ENCODE measurements around the gene ATP9A. TPM values are rescaled to one million over a fixed set of nuclear protein-coding genes. Genes with fewer than 3 reads are reported as not detected.

The ATP9A gene
- total and polyA plus RNA-seq, 5 donors from 2014 or later = 0.10 to 0.76 TPM; not detected in 3

DNA sequence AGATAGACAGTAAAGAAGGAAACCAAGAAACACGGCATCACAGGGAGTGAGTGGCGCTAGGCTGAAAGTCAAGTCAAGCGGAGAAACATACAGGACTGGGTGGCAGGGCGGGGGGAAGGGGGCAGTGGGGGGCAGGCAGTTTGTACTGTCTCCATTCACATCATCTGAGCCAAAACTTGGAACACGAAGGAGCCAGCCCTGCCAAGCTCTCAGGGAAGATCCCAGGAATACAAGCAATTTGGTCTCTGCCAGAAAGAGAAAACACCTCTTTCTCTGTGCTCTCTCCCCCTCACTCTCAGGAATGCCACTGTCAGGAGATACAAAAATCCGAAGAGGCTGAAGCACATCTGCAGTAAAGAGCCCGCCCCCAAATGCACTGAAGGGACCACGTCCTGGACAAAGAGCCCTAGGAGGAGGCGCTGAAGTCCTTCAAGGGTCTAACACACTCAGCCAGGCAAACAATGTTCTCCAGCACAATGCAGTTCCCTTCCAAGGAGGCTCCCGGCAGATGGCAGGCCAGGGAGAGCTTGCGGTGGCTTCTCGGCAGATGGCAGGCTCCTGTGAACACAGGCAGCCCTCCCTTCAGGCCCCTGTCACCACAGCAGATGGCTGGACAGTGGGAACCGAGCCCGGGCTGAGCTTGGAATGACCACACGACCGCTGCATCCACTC lies 90.0 kb downstream of the ATP9A start:
- Histone ChIP-seq H3K4me1 (ENCODE audit: control insufficient read depth, insufficient read depth, low read length, poor library complexity, severe bottlenecking) (no peaks in the 10 kb centered on the region), H3K36me3 (ENCODE audit: control insufficient read depth, insufficient read depth, low read length) (no peaks in the 10 kb centered on the region), H3K4me3 (ENCODE audit: low read depth, low read length) (no peak overlapping the region), H3K27me3 (ENCODE audit: control insufficient read depth, insufficient read depth, low read length) (no peaks in the 10 kb centered on the region), H3K27ac (ENCODE audit: insufficient read depth, low read length, poor library complexity, severe bottlenecking) (no peak overlapping the region), H3K9me3 (ENCODE audit: control insufficient read depth in 2 of 2, low read length in 2 of 2) (no peaks in the 10 kb centered on the region)
- Mint-ChIP-seq H3K4me3 (no peak overlapping the region), H3K4me1 (no peaks in the 10 kb centered on the region), H3K9me3 (no peaks in the 10 kb centered on the region), H3K36me3 (no peaks in the 10 kb centered on the region), H3K27ac (no peak overlapping the region), H3K27me3 (peaks cover 12% of the 10 kb centered on the region)
- no peak for ATAC-seq (ENCODE audit: low read depth in 2 of 2)
- no peak for DNase-seq

DNA sequence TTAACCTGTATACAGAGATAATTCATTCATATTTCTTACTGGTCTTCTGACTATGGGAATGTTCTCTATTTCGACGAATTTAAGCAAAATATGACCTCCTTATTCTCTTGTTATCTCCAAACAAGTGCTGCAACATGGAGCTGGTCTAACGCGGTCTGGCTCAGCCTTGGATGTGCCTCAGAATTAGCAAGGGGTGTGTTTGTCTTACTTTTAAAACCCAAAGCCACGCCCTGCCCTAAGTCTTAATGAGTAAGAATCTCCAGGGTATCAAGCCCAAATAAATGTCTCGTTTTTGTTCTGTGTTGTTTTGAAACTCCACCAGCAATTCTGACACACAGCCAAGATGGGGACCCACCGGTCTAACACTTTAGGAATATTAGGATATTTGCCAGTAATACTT lies 99.2 kb downstream of the ATP9A start:
- H3K4me1 Mint-ChIP-seq = peaks cover 0 to 7% (median 2%) of the 10 kb centered on the region in 4 donors
- no peaks in the 10 kb centered on the region for H3K9me3 Mint-ChIP-seq
- no peak overlapping the region for H3K27ac Mint-ChIP-seq
- no peaks in the 10 kb centered on the region for H3K9me3 ChIP-seq (ENCODE audit: control insufficient read depth in 2 of 2, low read length in 2 of 2)
- no peaks in the 10 kb centered on the region for H3K36me3 ChIP-seq (ENCODE audit: control insufficient read depth, insufficient read depth, low read length)
- no peaks in the 10 kb centered on the region for H3K4me1 ChIP-seq (ENCODE audit: control insufficient read depth, insufficient read depth, low read length, poor library complexity, severe bottlenecking)
- no peak overlapping the region for H3K4me3 ChIP-seq (ENCODE audit: low read depth, low read length)
- no peaks in the 10 kb centered on the region for H3K36me3 Mint-ChIP-seq
- ATAC-seq (ENCODE audit: low read depth in 2 of 2) (no peak), DNase-seq (no peak)
- no peak overlapping the region for H3K4me3 Mint-ChIP-seq
- no peaks in the 10 kb centered on the region for H3K27me3 ChIP-seq (ENCODE audit: control insufficient read depth, insufficient read depth, low read length)
- peaks cover 24% of the 10 kb centered on the region for H3K27me3 Mint-ChIP-seq
- no peak overlapping the region for H3K27ac ChIP-seq (ENCODE audit: insufficient read depth, low read length, poor library complexity, severe bottlenecking)

DNA sequence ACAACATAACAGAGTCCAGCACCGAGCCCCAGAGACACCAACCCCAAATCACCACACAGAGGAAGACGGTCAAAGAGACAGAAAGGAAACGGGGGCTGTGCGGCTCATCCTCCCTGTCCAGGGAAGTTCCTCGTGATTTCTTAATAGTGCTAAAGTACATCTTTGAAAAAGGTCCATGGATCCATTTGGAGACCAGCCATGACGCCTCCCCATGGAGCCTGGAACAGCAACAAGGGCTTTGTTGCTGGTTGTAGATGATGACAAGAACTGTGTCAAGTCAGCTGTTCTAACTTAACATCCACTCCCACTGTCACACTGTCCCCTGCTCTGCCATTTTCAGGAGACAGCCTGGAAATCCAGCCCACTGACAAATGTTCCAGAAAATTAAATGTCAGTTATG lies 99.7 kb downstream of the ATP9A start:
- Mint-ChIP-seq H3K27me3 (peaks cover 20% of the 10 kb centered on the region), H3K4me1 (peaks cover 0 to 7% (median 2%) of the 10 kb centered on the region in 4 donors), H3K9me3 (no peaks in the 10 kb centered on the region), H3K36me3 (no peaks in the 10 kb centered on the region), H3K27ac (no peak overlapping the region), H3K4me3 (no peak overlapping the region)
- H3K4me3 ChIP-seq (ENCODE audit: low read depth, low read length) = no peak overlapping the region
- no peaks in the 10 kb centered on the region for H3K9me3 ChIP-seq (ENCODE audit: control insufficient read depth in 2 of 2, low read length in 2 of 2)
- DNase-seq (no peak), ATAC-seq (ENCODE audit: low read depth in 2 of 2) (no peak)
- H3K27me3 ChIP-seq (ENCODE audit: control insufficient read depth, insufficient read depth, low read length) = no peaks in the 10 kb centered on the region
- H3K27ac ChIP-seq (ENCODE audit: insufficient read depth, low read length, poor library complexity, severe bottlenecking) = no peak overlapping the region
- no peaks in the 10 kb centered on the region for H3K4me1 ChIP-seq (ENCODE audit: control insufficient read depth, insufficient read depth, low read length, poor library complexity, severe bottlenecking)
- no peaks in the 10 kb centered on the region for H3K36me3 ChIP-seq (ENCODE audit: control insufficient read depth, insufficient read depth, low read length)

DNA sequence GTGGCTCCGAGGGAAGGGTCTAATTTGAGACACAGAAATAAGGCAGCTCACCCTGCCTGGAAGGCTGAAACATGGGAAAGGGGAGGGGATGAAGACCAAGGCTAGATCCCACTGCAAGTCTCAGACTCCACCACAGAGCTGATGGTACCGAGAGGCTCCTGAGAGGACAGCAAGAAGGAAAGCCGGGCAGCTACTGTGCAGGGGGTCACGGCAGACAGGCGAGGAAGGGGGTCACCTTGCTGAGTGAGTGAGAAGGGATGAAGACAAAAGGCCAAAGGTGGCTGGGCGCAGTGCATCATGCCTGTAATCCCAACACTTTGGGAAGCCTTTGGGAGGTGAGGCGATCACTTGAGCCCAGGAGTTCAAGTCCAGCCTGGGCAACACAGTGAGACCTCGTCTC lies 100.7 kb downstream of the ATP9A start:
- Histone ChIP-seq H3K27me3 (ENCODE audit: control insufficient read depth, insufficient read depth, low read length) (no peaks in the 10 kb centered on the region), H3K27ac (ENCODE audit: insufficient read depth, low read length, poor library complexity, severe bottlenecking) (no peak overlapping the region), H3K36me3 (ENCODE audit: control insufficient read depth, insufficient read depth, low read length) (no peaks in the 10 kb centered on the region), H3K4me3 (ENCODE audit: low read depth, low read length) (no peak overlapping the region), H3K9me3 (ENCODE audit: control insufficient read depth in 2 of 2, low read length in 2 of 2) (no peaks in the 10 kb centered on the region), H3K4me1 (ENCODE audit: control insufficient read depth, insufficient read depth, low read length, poor library complexity, severe bottlenecking) (no peaks in the 10 kb centered on the region)
- ATAC-seq (ENCODE audit: low read depth in 2 of 2) = no peak
- H3K9me3 Mint-ChIP-seq = no peaks in the 10 kb centered on the region
- DNase-seq = no peak
- H3K36me3 Mint-ChIP-seq = no peaks in the 10 kb centered on the region
- peak overlapping the region in 2 of 3 donors; percentile 53 to 71 for H3K27ac Mint-ChIP-seq
- peaks cover 0 to 7% (median 2%) of the 10 kb centered on the region in 4 donors for H3K4me1 Mint-ChIP-seq
- H3K27me3 Mint-ChIP-seq = peaks cover 15% of the 10 kb centered on the region
- no peak overlapping the region for H3K4me3 Mint-ChIP-seq

DNA sequence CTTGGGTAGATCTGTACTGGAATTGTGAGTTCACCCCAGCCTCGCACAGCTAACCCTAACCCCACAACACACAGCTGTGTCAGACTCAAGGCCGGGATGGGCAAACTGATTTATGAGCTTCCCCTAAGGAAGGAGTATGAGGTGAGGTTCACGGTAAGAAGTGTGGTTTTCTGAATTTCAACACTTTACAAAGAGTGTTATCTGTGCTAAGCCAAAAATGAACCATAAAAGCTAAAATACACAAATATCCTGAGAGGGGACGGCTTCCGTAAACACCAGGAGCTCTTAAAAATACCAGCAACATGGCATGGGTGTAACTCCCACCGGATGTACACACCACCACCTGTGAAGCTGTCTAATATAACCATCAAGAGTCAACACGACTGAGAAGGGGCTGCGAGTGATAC lies 101.2 kb downstream of the ATP9A start:
- DNase-seq = peak in 1 of 3 donors; percentile 46
- H3K4me3 ChIP-seq (ENCODE audit: low read depth, low read length) = no peak overlapping the region
- H3K36me3 ChIP-seq (ENCODE audit: control insufficient read depth, insufficient read depth, low read length) = no peaks in the 10 kb centered on the region
- no peak overlapping the region for H3K27ac ChIP-seq (ENCODE audit: insufficient read depth, low read length, poor library complexity, severe bottlenecking)
- Mint-ChIP-seq H3K4me3 (no peak overlapping the region), H3K36me3 (no peaks in the 10 kb centered on the region), H3K27ac (peak overlapping the region in 2 of 3 donors; percentile 53 to 71), H3K27me3 (peaks cover 14% of the 10 kb centered on the region), H3K9me3 (no peaks in the 10 kb centered on the region), H3K4me1 (peaks cover 0 to 7% (median 4%) of the 10 kb centered on the region in 4 donors)
- no peaks in the 10 kb centered on the region for H3K27me3 ChIP-seq (ENCODE audit: control insufficient read depth, insufficient read depth, low read length)
- no peaks in the 10 kb centered on the region for H3K9me3 ChIP-seq (ENCODE audit: control insufficient read depth in 2 of 2, low read length in 2 of 2)
- ATAC-seq (ENCODE audit: low read depth in 2 of 2) = peak in 1 of 2 donors; percentile 28
- no peaks in the 10 kb centered on the region for H3K4me1 ChIP-seq (ENCODE audit: control insufficient read depth, insufficient read depth, low read length, poor library complexity, severe bottlenecking)

DNA sequence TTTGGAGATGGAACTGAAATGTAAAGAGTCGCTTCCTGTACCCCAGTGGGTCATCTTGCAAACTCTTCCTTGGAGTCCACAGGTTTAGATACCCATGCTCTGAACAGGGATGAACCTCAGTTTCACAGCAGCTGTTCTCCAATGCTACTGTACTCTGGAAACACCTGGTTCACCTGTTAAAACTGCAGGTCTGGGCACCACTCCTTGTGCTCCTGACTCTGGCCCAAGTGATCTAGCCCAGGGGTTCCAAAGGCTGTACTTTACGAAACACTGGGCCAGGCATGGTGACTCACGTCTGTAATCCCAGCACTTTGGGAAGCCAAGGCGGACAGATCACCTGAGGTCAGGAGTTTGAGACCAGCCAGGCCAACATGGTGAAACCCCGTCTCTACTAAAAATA lies 102.1 kb downstream of the ATP9A start:
- peaks cover 0 to 15% (median 11%) of the 10 kb centered on the region in 4 donors for H3K4me1 Mint-ChIP-seq
- no peaks in the 10 kb centered on the region for H3K9me3 ChIP-seq (ENCODE audit: control insufficient read depth in 2 of 2, low read length in 2 of 2)
- no peak for ATAC-seq (ENCODE audit: low read depth in 2 of 2)
- no peak overlapping the region for H3K27ac Mint-ChIP-seq
- H3K27me3 ChIP-seq (ENCODE audit: control insufficient read depth, insufficient read depth, low read length) = no peaks in the 10 kb centered on the region
- H3K36me3 ChIP-seq (ENCODE audit: control insufficient read depth, insufficient read depth, low read length) = no peaks in the 10 kb centered on the region
- H3K9me3 Mint-ChIP-seq = no peaks in the 10 kb centered on the region
- H3K4me3 ChIP-seq (ENCODE audit: low read depth, low read length) = no peak overlapping the region
- H3K36me3 Mint-ChIP-seq = no peaks in the 10 kb centered on the region
- H3K4me1 ChIP-seq (ENCODE audit: control insufficient read depth, insufficient read depth, low read length, poor library complexity, severe bottlenecking) = peaks cover 6% of the 10 kb centered on the region
- no peak overlapping the region for H3K27ac ChIP-seq (ENCODE audit: insufficient read depth, low read length, poor library complexity, severe bottlenecking)
- DNase-seq = no peak
- H3K4me3 Mint-ChIP-seq = no peak overlapping the region
- peaks cover 13% of the 10 kb centered on the region for H3K27me3 Mint-ChIP-seq

DNA sequence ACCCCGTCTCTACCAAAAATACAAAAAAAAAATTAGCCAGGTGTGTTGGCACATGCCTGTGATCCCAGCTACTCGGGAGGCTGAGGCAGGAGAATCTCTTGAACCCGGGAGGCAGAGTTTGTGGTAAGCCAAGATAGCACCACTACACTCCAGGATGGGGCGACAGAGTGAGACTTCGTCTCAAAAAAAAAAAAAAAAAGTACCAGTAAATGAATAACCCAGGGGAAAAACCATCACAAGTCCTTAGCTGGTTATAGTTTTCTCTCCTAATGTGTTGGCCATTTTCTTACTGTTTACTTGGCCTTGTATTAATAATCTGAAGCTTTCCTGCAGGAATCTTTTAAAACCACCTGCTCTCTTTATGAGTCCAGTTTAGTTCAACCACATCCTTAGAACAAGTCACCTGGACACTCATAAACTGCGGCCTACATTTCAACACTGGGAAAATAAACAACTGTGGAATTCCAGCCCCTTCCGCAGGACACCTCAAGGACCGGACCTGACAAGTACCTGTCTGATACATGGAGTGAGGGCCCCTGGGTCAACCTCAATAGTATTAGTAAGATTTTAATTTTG lies 102.6 kb downstream of the ATP9A start:
- Mint-ChIP-seq H3K27me3 (peaks cover 13% of the 10 kb centered on the region), H3K4me1 (peaks cover 0 to 20% (median 13%) of the 10 kb centered on the region in 4 donors), H3K27ac (no peak overlapping the region), H3K9me3 (no peaks in the 10 kb centered on the region), H3K4me3 (no peak overlapping the region), H3K36me3 (no peaks in the 10 kb centered on the region)
- Histone ChIP-seq H3K27me3 (ENCODE audit: control insufficient read depth, insufficient read depth, low read length) (no peaks in the 10 kb centered on the region), H3K4me3 (ENCODE audit: low read depth, low read length) (no peak overlapping the region), H3K4me1 (ENCODE audit: control insufficient read depth, insufficient read depth, low read length, poor library complexity, severe bottlenecking) (peaks cover 6% of the 10 kb centered on the region), H3K36me3 (ENCODE audit: control insufficient read depth, insufficient read depth, low read length) (no peaks in the 10 kb centered on the region), H3K9me3 (ENCODE audit: control insufficient read depth in 2 of 2, low read length in 2 of 2) (no peaks in the 10 kb centered on the region), H3K27ac (ENCODE audit: insufficient read depth, low read length, poor library complexity, severe bottlenecking) (no peak overlapping the region)
- ATAC-seq (ENCODE audit: low read depth in 2 of 2) = no peak
- no peak for DNase-seq
